Activated CD8-positive, alpha-beta T cell treated with anti-CD3 and anti-CD28 coated beads for 36 hours (primary cell): ENCODE data around the gene DAAM1. TPM values are rescaled to one million over a fixed set of nuclear protein-coding genes. Genes with fewer than 3 reads are reported as not detected.

Source experiments
- ATAC-seq: fragments of 200-7000 bp; cut with Tn5 transposase; one replicate; pipeline ENCODE4 v1.10.0; 2021; ENCODE audit warnings: mild to moderate bottlenecking, moderate library complexity
- CTCF ChIA-PET: fragments of 350-600 bp; sonication (Branson Sonifier 250); formaldehyde crosslinking; loops from one replicate; lab custom pipeline; 2021; ENCODE audit warnings: antibody characterized with exemption; lab: Charles Lee
- POLR2A ChIA-PET: fragments of 350-600 bp; sonication (Branson Sonifier 250); formaldehyde crosslinking; loops from one replicate; lab custom pipeline; 2021; ENCODE audit warnings: antibody characterized with exemption; lab: Charles Lee
- DNase-seq: peaks from one replicate; pipeline ENCODE4 v3.0.0-alpha.2; 2020
- H3K27ac Mint-ChIP-seq: one replicate; pipeline ENCODE4 v1.8.0; 2021; ENCODE audit warnings: mild to moderate bottlenecking, mixed read lengths
- H3K27me3 Mint-ChIP-seq: one replicate; pipeline ENCODE4 v1.8.0; 2021; ENCODE audit warnings: mixed read lengths
- H3K36me3 Mint-ChIP-seq: one replicate; pipeline ENCODE4 v1.8.0; 2021; ENCODE audit warnings: low read depth, mixed read lengths
- H3K4me1 Mint-ChIP-seq: one replicate; pipeline ENCODE4 v1.8.0; 2021; ENCODE audit warnings: low read depth, mixed read lengths
- H3K4me3 Mint-ChIP-seq: one replicate; pipeline ENCODE4 v1.8.0; 2021; ENCODE audit warnings: mild to moderate bottlenecking, moderate library complexity, mixed read lengths
- H3K9me3 Mint-ChIP-seq: one replicate; pipeline ENCODE4 v1.8.0; 2021; ENCODE audit warnings: mixed read lengths
- intact Hi-C: fragments of 100-400 bp; cut with micrococcal nuclease; formaldehyde crosslinking; loops from one replicate; pipeline ENCODE4 v1.10.0; 2022
- total RNA-seq, 2 experiments: library from RNA; stranded (reverse); gene quantifications; one replicate each; pipeline ENCODE4 v1.2.3, GENCODE V29; 2021
- TF ChIP-seq, protein P1 (sequence below): fragments of 200-600 bp; IDR thresholded peaks from one replicate; pipeline ENCODE4 v1.8.0; 2022; ENCODE audit warnings: antibody characterized with exemption, mild to moderate bottlenecking

The DAAM1 gene
- total RNA-seq, 2 experiments from 2014 or later: 7.2 to 9.9 TPM

DNA sequence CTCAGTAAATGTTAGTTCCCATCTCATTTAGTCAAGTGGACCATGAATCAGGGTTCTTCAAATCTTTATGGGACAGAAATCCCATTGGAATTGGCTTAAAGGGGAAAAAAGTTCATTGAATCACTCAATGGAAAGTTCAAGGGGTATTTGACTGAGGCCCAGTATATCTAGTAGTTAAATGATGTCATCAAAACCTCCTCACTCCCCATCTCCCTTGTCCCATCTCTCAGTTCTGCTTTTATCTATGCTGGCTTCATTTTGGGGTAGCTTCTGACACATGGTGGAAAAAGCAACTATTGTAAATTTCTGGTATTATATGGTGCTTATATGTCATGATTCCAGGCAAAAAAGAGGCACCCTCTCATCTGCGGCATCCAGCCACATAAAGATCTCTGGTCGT lies 51.9 kb downstream of the DAAM1 start:
- no peaks in the 10 kb centered on the region for H3K27me3 Mint-ChIP-seq
- POLR2A ChIA-PET: no interaction called here

DNA sequence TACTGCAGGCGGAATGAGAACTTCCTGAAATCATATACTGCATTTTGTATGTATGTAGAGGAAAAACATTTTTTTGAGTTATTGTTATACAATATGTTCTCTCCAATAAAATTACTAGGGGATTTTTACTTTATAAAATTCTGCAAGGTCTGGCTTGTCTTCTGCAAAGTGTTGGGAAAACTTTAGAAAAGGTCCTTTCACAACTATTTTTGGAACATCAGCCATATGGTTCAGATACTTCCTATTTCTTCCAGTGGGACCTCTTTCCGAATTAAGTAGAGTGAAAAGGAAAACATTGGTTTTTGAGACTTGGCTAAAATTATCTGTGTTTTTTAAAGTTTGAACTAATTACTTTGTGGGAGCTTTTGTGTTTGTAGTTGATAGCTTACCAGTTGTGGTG lies 52.7 kb downstream of the DAAM1 start:
- POLR2A ChIA-PET: no interaction called here
- Mint-ChIP-seq H3K27ac (no peak overlapping the region), H3K36me3 (no peaks in the 10 kb centered on the region), H3K27me3 (no peaks in the 10 kb centered on the region), H3K4me1 (peaks cover 18% of the 10 kb centered on the region), H3K9me3 (no peaks in the 10 kb centered on the region), H3K4me3 (no peak overlapping the region)
- CTCF ChIA-PET: interaction anchor here (1.2 kb wide), 1 partner anchor 38 kb away, joined by 3 read pairs; no protein-coding TSS in a partner anchor
- intact Hi-C loops: no loop called here
- DNase-seq: no peak
- TF ChIP-seq, protein P1, sequence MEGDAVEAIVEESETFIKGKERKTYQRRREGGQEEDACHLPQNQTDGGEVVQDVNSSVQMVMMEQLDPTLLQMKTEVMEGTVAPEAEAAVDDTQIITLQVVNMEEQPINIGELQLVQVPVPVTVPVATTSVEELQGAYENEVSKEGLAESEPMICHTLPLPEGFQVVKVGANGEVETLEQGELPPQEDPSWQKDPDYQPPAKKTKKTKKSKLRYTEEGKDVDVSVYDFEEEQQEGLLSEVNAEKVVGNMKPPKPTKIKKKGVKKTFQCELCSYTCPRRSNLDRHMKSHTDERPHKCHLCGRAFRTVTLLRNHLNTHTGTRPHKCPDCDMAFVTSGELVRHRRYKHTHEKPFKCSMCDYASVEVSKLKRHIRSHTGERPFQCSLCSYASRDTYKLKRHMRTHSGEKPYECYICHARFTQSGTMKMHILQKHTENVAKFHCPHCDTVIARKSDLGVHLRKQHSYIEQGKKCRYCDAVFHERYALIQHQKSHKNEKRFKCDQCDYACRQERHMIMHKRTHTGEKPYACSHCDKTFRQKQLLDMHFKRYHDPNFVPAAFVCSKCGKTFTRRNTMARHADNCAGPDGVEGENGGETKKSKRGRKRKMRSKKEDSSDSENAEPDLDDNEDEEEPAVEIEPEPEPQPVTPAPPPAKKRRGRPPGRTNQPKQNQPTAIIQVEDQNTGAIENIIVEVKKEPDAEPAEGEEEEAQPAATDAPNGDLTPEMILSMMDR: no peak
- ATAC-seq: no peak

More for the DNA sequence above, 51.9 kb downstream of the DAAM1 start:
- no peaks in the 10 kb centered on the region for H3K36me3 Mint-ChIP-seq
- no peaks in the 10 kb centered on the region for H3K9me3 Mint-ChIP-seq
- intact Hi-C loops: no loop called here
- H3K4me1 Mint-ChIP-seq: peaks cover 12% of the 10 kb centered on the region
- TF ChIP-seq, protein P1: no peak
- no peak for DNase-seq
- no peak overlapping the region for H3K27ac Mint-ChIP-seq
- ATAC-seq: no peak
- CTCF ChIA-PET: interaction anchor here (0.7 kb wide), 1 partner anchor 122 kb away, joined by 3 read pairs; no protein-coding TSS in a partner anchor
- H3K4me3 Mint-ChIP-seq: no peak overlapping the region

DNA sequence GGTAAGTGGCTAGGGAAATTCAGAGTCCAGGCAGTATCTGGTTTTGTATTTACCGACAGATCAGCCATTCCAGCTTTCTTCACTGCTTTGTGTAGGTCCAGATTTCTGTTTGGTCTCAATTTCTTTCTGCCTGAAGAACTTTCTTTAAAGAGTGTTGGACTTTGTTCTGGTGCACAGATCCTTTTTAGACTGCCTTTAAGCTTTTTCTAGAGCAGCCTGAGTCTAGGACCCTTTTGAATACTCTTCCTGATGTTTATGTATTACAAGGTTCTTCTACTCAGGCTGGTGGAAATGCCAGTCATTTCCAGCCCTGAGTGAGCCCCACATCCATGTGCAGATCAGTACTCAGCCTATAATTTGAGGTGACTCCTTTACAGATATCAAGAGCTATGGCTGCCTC lies 54.7 kb downstream of the DAAM1 start:
- TF ChIP-seq, protein P1: no peak
- Mint-ChIP-seq H3K9me3 (no peaks in the 10 kb centered on the region), H3K4me3 (no peak overlapping the region), H3K36me3 (no peaks in the 10 kb centered on the region), H3K27me3 (no peaks in the 10 kb centered on the region), H3K27ac (no peak overlapping the region), H3K4me1 (peaks cover 22% of the 10 kb centered on the region)
- ATAC-seq (no peak), DNase-seq (no peak)
- intact Hi-C loops: no loop called here
- ChIA-PET POLR2A (no interaction called here), CTCF (interaction anchor here (1.2 to 1.6 kb wide), 2 partner anchors 9 to 33 kb away, joined by 3 read pairs; no protein-coding TSS in a partner anchor)

DNA sequence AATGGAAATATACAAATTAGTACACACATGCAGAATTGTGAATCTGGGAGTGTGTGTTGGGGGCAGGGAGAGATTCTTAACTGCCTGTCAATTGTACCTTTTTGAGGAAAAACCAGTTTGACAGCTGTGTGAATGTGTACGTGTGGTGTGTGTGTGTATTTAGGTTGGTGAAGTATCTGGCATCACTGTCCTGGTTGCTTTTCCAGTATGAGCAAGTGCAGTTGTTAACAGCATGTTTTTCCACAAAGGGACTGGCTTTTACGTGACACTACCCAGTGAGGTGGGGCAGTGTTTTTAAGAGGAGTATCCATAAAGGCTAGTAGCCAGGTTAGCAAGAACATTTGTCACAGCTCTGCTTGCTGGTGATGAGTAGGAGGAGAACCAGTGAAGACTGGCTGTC lies 56.1 kb downstream of the DAAM1 start:
- intact Hi-C loops: no loop called here
- Mint-ChIP-seq H3K27ac (no peak overlapping the region), H3K27me3 (no peaks in the 10 kb centered on the region), H3K4me3 (no peak overlapping the region), H3K36me3 (no peaks in the 10 kb centered on the region), H3K9me3 (no peaks in the 10 kb centered on the region), H3K4me1 (peaks cover 22% of the 10 kb centered on the region)
- ATAC-seq: no peak
- ChIA-PET POLR2A (no interaction called here), CTCF (interaction anchor here (1.6 kb wide), 1 partner anchor 31 kb away, joined by 3 read pairs; no protein-coding TSS in a partner anchor)
- DNase-seq: no peak
- TF ChIP-seq, protein P1: no peak

DNA sequence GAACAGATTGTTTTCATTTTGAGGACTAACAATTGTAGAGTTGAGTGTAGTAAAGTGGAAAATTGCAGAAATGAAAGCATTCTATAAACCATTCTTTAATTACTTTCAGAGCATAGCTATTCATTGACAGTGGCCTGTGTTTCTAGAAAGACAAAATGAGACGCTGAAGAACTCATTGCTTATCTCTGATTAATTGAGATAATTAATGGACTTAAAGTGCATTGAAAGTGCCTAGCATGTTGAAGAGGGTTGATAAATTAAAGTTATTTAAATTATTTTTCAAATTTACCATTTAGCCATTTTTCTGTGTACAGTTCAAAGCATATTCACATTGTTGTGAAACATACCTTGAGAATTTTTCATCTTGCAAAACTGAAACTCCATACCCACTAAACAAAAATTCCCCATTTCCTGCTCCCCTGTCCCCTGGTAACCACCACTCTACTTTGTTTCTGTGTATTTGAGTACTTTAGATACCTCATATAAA lies 57.4 kb downstream of the DAAM1 start:
- H3K27ac Mint-ChIP-seq: no peak overlapping the region
- DNase-seq (no peak), ATAC-seq (no peak)
- TF ChIP-seq, protein P1: no peak
- no peaks in the 10 kb centered on the region for H3K36me3 Mint-ChIP-seq
- intact Hi-C loops: no loop called here
- H3K4me3 Mint-ChIP-seq: no peak overlapping the region
- ChIA-PET CTCF (no interaction called here), POLR2A (no interaction called here)
- peaks cover 18% of the 10 kb centered on the region for H3K4me1 Mint-ChIP-seq
- H3K9me3 Mint-ChIP-seq: no peaks in the 10 kb centered on the region
- no peaks in the 10 kb centered on the region for H3K27me3 Mint-ChIP-seq
